GM12878 (cell line): ENCODE measurements around the gene SPA17. TPM values are rescaled to one million over a fixed set of nuclear protein-coding genes. Genes with fewer than 3 reads are reported as not detected.

Experiments used
- ATAC-seq: fragments of 200-7000 bp; cut with Tn5 transposase; 3 replicates; pipeline ENCODE4 v1.9.1; 2020; ENCODE audit warnings: mild to moderate bottlenecking, moderate library complexity
- BruUV-seq: library from RNA; stranded (reverse); fragments of 400-500 nt; replicated peaks from 2 replicates; lab custom pipeline; 2021; lab: Mats Ljungman, UMichigan
- CTCF ChIA-PET: fragments of 300-600 bp; sonication (Branson Sonifier 250); formaldehyde crosslinking; extraction: SDS; loops from one replicate; lab custom pipeline; 2021; ENCODE audit warnings: inconsistent platforms; lab: Yijun Ruan, JAX
- POLR2A ChIA-PET: fragments of 350-600 bp; formaldehyde crosslinking; extraction: SDS; loops from one replicate; lab custom pipeline; 2021; ENCODE audit warnings: inconsistent platforms; lab: Charles Lee
- RAD21 ChIA-PET: fragments of 300-600 bp; sonication (Branson Sonifier 250); formaldehyde crosslinking; loops from one replicate; lab custom pipeline; 2023; ENCODE audit warnings: antibody characterized with exemption; ENCODE audit not compliant: unreplicated experiment; lab: Charles Lee
- SMC1A ChIA-PET: fragments of 300-600 bp; sonication (Branson Sonifier 250); formaldehyde crosslinking; loops from one replicate; lab custom pipeline; 2023; ENCODE audit not compliant: unreplicated experiment, uncharacterized antibody; lab: Charles Lee
- DNase-seq: peaks from one replicate; pipeline ENCODE4 v3.0.0-alpha.2; 2011; ENCODE audit warnings: low read depth, low spot score
- FAIRE-seq: peaks from 3 replicates; lab custom pipeline; 2011; peaks lifted over from hg19 to GRCh38; lab: Jason Lieb, UNC
- H2AFZ ChIP-seq: 2 replicates; pipeline ENCODE4 v1.6.0; 2011; ENCODE audit warnings: low read depth, low read length, control low read depth; ENCODE audit not compliant: control insufficient read depth
- H3K27ac ChIP-seq: 2 replicates; pipeline ENCODE4 v1.5.1; 2011; ENCODE audit warnings: control low read depth; ENCODE audit not compliant: control insufficient read depth, insufficient read depth
- H3K27me3 ChIP-seq, 2 experiments: replicated peaks in 1 of 2; 2 replicates each; pipeline versions ENCODE4 v1.6.0 to v1.6.1; 2011; ENCODE audit warnings: low read length in 1 of 2; ENCODE audit not compliant: control insufficient read depth in 2 of 2, insufficient read depth in 2 of 2
- H3K36me3 ChIP-seq, 2 experiments: 2 replicates each; pipeline ENCODE4 v1.5.1; 2011; ENCODE audit warnings: low read length in 1 of 2; ENCODE audit not compliant: control insufficient read depth in 2 of 2, insufficient read depth in 2 of 2
- H3K4me1 ChIP-seq: 2 replicates; pipeline ENCODE4 v1.6.1; 2011; ENCODE audit warnings: mild to moderate bottlenecking, low read length, moderate library complexity, mixed read lengths; ENCODE audit not compliant: control insufficient read depth, insufficient read depth
- H3K4me2 ChIP-seq: 2 replicates; pipeline ENCODE4 v1.6.0; 2011; ENCODE audit warnings: control low read depth; ENCODE audit not compliant: control insufficient read depth, insufficient read depth
- H3K4me3 ChIP-seq: fragments of 200-600 bp; sonication (generic); 2 replicates; pipeline ENCODE4 v1.5.1; 2016
- H3K79me2 ChIP-seq: 2 replicates; pipeline ENCODE4 v1.6.0; 2011; ENCODE audit warnings: low read length; ENCODE audit not compliant: control insufficient read depth, insufficient read depth
- H3K9ac ChIP-seq: 2 replicates; pipeline ENCODE4 v1.8.0; 2011; ENCODE audit warnings: low read length, control low read depth, mixed read lengths; ENCODE audit not compliant: control insufficient read depth, insufficient read depth
- H3K9me3 ChIP-seq: replicated peaks from 3 replicates; pipeline ENCODE4 v1.5.1; 2011; ENCODE audit warnings: mild to moderate bottlenecking, low read length; ENCODE audit not compliant: control insufficient read depth, insufficient read depth
- H4K20me1 ChIP-seq: 2 replicates; pipeline ENCODE4 v1.6.0; 2011; ENCODE audit not compliant: control insufficient read depth, insufficient read depth
- BACH1 ChIP-seq: fragments of 450-650 bp; IDR thresholded peaks from 2 replicates; pipeline ENCODE4 v1.6.1; 2017; ENCODE audit warnings: mild to moderate bottlenecking, borderline replicate concordance
- NR2C2 ChIP-seq: IDR thresholded peaks from 2 replicates; pipeline ENCODE4 v1.6.1; 2011; ENCODE audit warnings: borderline replicate concordance, low read depth; ENCODE audit not compliant: control insufficient read depth, insufficient read length
- RELA ChIP-seq: fragments of 450-650 bp; IDR thresholded peaks from 2 replicates; pipeline ENCODE4 v1.8.0; 2014; ENCODE audit warnings: borderline replicate concordance; ENCODE audit not compliant: partially characterized antibody
- SUZ12 ChIP-seq: fragments of 200-600 bp; sonication (generic); IDR thresholded peaks from one replicate; pipeline ENCODE4 v1.6.1; 2018; ENCODE audit warnings: antibody characterized with exemption, mild to moderate bottlenecking; ENCODE audit not compliant: unreplicated experiment
- TCF3 ChIP-seq: IDR thresholded peaks from 2 replicates; pipeline ENCODE4 v1.6.1; 2012; ENCODE audit warnings: low read depth, mild to moderate bottlenecking, low read length, borderline replicate concordance; ENCODE audit not compliant: insufficient read depth
- ZNF207 ChIP-seq: fragments of 450-650 bp; IDR thresholded peaks from 2 replicates; pipeline ENCODE4 v1.6.1; 2014; ENCODE audit warnings: antibody characterized with exemption, mild to moderate bottlenecking, borderline replicate concordance
- ZZZ3 ChIP-seq: IDR thresholded peaks from 2 replicates; pipeline ENCODE4 v1.6.1; 2011; ENCODE audit warnings: low read depth; ENCODE audit not compliant: control insufficient read depth, insufficient read length
- WGBS: methylation state at CpG from one replicate; pipeline ENCODE4 v1.1.6; 2016; ENCODE audit warnings: low lambda C conversion rate; ENCODE audit not compliant: insufficient replicate concordance, insufficient coverage; ENCODE audit errors: missing lambda C conversion rate; 5-methylcytosine and 5-hydroxymethylcytosine counted together
- in situ Hi-C: fragments of 300-500 bp; cut with MboI; formaldehyde crosslinking; loops from 9 replicates; pipeline ENCODE4 v1.14.3; 2018; ENCODE audit warnings: mixed read lengths
- intact Hi-C: fragments of 100-400 bp; cut with micrococcal nuclease; formaldehyde crosslinking; loops from one replicate; pipeline ENCODE4 v1.14.2; 2022; ENCODE audit not compliant: unreplicated experiment
- polyA plus RNA-seq, 11 experiments: library from polyadenylated mRNA; depleted of rRNA in 4 of 11; unstranded in 6 of 11; stranded (reverse) in 5 of 11; fragments of >200 nt; fragmentation: Nextera tagmentation in 4 of 11; fragmentation: Illumina TruSeq in 1 of 11; extraction: Ambion mirVana in 4 of 11; extraction: Trizol in 1 of 11; gene quantifications; 1 replicate in 1 of 11; 2 replicates in 10 of 11; pipeline versions ENCODE4 v1.2.1 to v1.2.3, GENCODE V29; 2011 to 2016; ENCODE audit warnings: inconsistent platforms in 2 of 11, missing spikeins in 2 of 11, low read depth in 1 of 11
- total RNA-seq, 4 experiments: library from RNA; depleted of rRNA in 3 of 4; stranded (reverse); fragments of >200 nt in 3 of 4; fragmentation: Illumina TruSeq in 1 of 4; extraction: Trizol in 1 of 4; gene quantifications; 2 replicates each; pipeline versions ENCODE4 v1.2.1 to v1.2.3, GENCODE V29; 2013 to 2021
- TF ChIP-seq, protein P1 (sequence below): fragments of 450-650 bp; formaldehyde crosslinking; IDR thresholded peaks from 2 replicates; pipeline ENCODE4 v1.4.0; 2020; ENCODE audit warnings: mild to moderate bottlenecking, moderate library complexity
- TF ChIP-seq, protein P2 (sequence below): IDR thresholded peaks from 2 replicates; pipeline ENCODE4 v1.6.1; 2011; ENCODE audit warnings: mild to moderate bottlenecking, low read depth, low read length, moderate library complexity; ENCODE audit not compliant: insufficient replicate concordance
- TF ChIP-seq, protein P3 (sequence below): fragments of 450-650 bp; IDR thresholded peaks from 2 replicates; pipeline ENCODE4 v1.6.1; 2017; ENCODE audit warnings: antibody characterized with exemption, mild to moderate bottlenecking, moderate library complexity
- TF ChIP-seq, protein P4 (sequence below): fragments of 450-650 bp; IDR thresholded peaks from 2 replicates; pipeline ENCODE4 v1.6.1; 2018; ENCODE audit warnings: mild to moderate bottlenecking, low read depth, moderate library complexity; ENCODE audit not compliant: partially characterized antibody

SPA17 gene
- total and polyA plus RNA-seq, 10 of the 15 experiments (the other 5 are each of a cell fraction or from before 2014, with no cell fraction given): 2.9 to 13.2 (median 8.5) TPM

DNA sequence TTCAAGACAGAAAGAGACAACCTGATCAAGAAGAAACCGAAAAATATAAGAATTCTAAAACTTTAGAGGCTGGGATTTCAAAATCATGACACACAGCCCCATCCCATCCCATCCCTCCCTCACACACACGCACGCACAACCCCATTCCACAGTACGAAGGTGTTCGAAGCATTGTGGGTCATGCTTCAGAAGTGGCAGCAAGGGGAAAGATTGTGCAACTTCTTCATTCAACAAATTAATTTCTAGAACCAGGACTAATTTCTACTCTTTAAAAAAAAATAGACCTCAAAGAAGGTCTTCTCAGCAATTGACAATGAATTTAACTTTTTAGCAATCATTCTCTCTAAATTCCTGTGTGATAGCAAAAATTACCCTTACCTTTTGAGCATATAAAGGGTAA lies 867 bp downstream of the SPA17 start (continued):
- TF ChIP-seq, protein P1, sequence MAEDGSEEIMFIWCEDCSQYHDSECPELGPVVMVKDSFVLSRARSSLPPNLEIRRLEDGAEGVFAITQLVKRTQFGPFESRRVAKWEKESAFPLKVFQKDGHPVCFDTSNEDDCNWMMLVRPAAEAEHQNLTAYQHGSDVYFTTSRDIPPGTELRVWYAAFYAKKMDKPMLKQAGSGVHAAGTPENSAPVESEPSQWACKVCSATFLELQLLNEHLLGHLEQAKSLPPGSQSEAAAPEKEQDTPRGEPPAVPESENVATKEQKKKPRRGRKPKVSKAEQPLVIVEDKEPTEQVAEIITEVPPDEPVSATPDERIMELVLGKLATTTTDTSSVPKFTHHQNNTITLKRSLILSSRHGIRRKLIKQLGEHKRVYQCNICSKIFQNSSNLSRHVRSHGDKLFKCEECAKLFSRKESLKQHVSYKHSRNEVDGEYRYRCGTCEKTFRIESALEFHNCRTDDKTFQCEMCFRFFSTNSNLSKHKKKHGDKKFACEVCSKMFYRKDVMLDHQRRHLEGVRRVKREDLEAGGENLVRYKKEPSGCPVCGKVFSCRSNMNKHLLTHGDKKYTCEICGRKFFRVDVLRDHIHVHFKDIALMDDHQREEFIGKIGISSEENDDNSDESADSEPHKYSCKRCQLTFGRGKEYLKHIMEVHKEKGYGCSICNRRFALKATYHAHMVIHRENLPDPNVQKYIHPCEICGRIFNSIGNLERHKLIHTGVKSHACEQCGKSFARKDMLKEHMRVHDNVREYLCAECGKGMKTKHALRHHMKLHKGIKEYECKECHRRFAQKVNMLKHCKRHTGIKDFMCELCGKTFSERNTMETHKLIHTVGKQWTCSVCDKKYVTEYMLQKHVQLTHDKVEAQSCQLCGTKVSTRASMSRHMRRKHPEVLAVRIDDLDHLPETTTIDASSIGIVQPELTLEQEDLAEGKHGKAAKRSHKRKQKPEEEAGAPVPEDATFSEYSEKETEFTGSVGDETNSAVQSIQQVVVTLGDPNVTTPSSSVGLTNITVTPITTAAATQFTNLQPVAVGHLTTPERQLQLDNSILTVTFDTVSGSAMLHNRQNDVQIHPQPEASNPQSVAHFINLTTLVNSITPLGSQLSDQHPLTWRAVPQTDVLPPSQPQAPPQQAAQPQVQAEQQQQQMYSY (CRISPR knock-in tag): no peak
- TF ChIP-seq, all 136 proteins: peak for 0

DNA sequence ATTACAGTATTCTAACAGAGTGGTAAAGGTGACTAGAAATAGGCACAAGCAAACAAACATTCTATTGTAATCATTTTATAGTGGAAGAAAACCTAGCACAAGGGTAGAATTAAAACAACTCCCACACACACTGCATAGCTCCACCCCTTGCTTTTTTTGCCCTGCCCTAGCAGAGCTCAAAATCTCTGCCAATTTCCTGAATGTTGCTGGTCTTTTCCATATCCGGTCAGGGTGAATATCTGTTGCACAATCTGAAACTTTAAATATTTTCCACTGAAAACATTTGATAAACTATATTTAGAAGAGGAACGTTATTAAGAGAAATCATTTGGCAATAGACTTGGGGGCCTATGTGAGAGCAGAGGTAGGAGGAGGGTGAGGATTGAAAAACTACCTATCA lies 2.7 kb downstream of the SPA17 start:
- FAIRE-seq (no peak), ATAC-seq (no peak), DNase-seq (no peak)
- RAD21 ChIA-PET: no interaction called here
- CTCF ChIA-PET: interaction anchor here (1.2 to 1.5 kb wide), 2 partner anchors 70 to 93 kb away, joined by 3 to 4 read pairs; no protein-coding TSS in a partner anchor
- no peaks in the 10 kb centered on the region for H3K27me3 ChIP-seq
- SMC1A ChIA-PET: interaction anchor here (1.4 kb wide), 1 partner anchor 87 kb away, joined by 3 read pairs; no protein-coding TSS in a partner anchor
- H3K9me3 ChIP-seq: no peaks in the 10 kb centered on the region
- no peak overlapping the region for H3K4me3 ChIP-seq
- no peak overlapping the region for H3K27ac ChIP-seq
- 32% methylated on average over 2 of the region's 2 CpGs for WGBS
- no peak overlapping the region for H3K9ac ChIP-seq
- intact Hi-C loops (no loop called here), in situ Hi-C loops (no loop called here)
- H3K4me2 ChIP-seq: no peak overlapping the region
- POLR2A ChIA-PET: no interaction called here
- no peaks in the 10 kb centered on the region for H3K79me2 ChIP-seq
- no peaks in the 10 kb centered on the region for H4K20me1 ChIP-seq
- no peak overlapping the region for H2AFZ ChIP-seq
- BruUV-seq: no TSS peak
- H3K36me3 ChIP-seq: no peaks in the 10 kb centered on the region
- H3K4me1 ChIP-seq: no peaks in the 10 kb centered on the region
- TF ChIP-seq TCF3: no peak
- no peak for TF ChIP-seq SUZ12
- no peak for TF ChIP-seq ZZZ3
- TF ChIP-seq, protein P2, sequence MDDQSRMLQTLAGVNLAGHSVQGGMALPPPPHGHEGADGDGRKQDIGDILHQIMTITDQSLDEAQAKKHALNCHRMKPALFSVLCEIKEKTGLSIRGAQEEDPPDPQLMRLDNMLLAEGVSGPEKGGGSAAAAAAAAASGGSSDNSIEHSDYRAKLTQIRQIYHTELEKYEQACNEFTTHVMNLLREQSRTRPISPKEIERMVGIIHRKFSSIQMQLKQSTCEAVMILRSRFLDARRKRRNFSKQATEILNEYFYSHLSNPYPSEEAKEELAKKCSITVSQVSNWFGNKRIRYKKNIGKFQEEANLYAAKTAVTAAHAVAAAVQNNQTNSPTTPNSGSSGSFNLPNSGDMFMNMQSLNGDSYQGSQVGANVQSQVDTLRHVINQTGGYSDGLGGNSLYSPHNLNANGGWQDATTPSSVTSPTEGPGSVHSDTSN: no peak
- TF ChIP-seq ZNF207: no peak
- TF ChIP-seq, protein P3, sequence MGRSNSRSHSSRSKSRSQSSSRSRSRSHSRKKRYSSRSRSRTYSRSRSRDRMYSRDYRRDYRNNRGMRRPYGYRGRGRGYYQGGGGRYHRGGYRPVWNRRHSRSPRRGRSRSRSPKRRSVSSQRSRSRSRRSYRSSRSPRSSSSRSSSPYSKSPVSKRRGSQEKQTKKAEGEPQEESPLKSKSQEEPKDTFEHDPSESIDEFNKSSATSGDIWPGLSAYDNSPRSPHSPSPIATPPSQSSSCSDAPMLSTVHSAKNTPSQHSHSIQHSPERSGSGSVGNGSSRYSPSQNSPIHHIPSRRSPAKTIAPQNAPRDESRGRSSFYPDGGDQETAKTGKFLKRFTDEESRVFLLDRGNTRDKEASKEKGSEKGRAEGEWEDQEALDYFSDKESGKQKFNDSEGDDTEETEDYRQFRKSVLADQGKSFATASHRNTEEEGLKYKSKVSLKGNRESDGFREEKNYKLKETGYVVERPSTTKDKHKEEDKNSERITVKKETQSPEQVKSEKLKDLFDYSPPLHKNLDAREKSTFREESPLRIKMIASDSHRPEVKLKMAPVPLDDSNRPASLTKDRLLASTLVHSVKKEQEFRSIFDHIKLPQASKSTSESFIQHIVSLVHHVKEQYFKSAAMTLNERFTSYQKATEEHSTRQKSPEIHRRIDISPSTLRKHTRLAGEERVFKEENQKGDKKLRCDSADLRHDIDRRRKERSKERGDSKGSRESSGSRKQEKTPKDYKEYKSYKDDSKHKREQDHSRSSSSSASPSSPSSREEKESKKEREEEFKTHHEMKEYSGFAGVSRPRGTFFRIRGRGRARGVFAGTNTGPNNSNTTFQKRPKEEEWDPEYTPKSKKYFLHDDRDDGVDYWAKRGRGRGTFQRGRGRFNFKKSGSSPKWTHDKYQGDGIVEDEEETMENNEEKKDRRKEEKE: no peak
- no peak for TF ChIP-seq BACH1
- TF ChIP-seq, protein P4, sequence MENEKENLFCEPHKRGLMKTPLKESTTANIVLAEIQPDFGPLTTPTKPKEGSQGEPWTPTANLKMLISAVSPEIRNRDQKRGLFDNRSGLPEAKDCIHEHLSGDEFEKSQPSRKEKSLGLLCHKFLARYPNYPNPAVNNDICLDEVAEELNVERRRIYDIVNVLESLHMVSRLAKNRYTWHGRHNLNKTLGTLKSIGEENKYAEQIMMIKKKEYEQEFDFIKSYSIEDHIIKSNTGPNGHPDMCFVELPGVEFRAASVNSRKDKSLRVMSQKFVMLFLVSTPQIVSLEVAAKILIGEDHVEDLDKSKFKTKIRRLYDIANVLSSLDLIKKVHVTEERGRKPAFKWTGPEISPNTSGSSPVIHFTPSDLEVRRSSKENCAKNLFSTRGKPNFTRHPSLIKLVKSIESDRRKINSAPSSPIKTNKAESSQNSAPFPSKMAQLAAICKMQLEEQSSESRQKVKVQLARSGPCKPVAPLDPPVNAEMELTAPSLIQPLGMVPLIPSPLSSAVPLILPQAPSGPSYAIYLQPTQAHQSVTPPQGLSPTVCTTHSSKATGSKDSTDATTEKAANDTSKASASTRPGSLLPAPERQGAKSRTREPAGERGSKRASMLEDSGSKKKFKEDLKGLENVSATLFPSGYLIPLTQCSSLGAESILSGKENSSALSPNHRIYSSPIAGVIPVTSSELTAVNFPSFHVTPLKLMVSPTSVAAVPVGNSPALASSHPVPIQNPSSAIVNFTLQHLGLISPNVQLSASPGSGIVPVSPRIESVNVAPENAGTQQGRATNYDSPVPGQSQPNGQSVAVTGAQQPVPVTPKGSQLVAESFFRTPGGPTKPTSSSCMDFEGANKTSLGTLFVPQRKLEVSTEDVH: no peak
- TF ChIP-seq NR2C2: no peak
- no peak for TF ChIP-seq RELA
